Measurements from ENCODE around the gene FKTN. TPM values are rescaled to one million over a fixed set of nuclear protein-coding genes. Genes with fewer than 3 reads are reported as not detected.

Gene FKTN
- total RNA-seq, 1 donor from 2014 or later, result 15.2 TPM

GRCh38 chr9:105678163-105678562 lies 120.2 kb downstream of the FKTN start:
- intact Hi-C loops (cut with micrococcal nuclease), result no loop called here

- intact Hi-C loops (cut with micrococcal nuclease), result no loop called here
Observed at GRCh38 chr9:105678781-105679180, 120.8 kb downstream of the FKTN start.

GRCh38 chr9:105679257-105680022 lies 121.5 kb downstream of the FKTN start:
- intact Hi-C loops (cut with micrococcal nuclease), result no loop called here

GRCh38 chr9:105681313-105681712 lies 123.4 kb downstream of the FKTN start:
- intact Hi-C loops (cut with micrococcal nuclease), result no loop called here

- intact Hi-C loops (cut with micrococcal nuclease), result no loop called here
Observed at GRCh38 chr9:105681724-105682123, 123.8 kb downstream of the FKTN start.

GRCh38 chr9:105683688-105684275 lies 125.9 kb downstream of the FKTN start:
- intact Hi-C loops (cut with micrococcal nuclease), result no loop called here

- intact Hi-C loops (cut with micrococcal nuclease), result no loop called here
Observed at GRCh38 chr9:105686936-105687335, 129.0 kb downstream of the FKTN start.

Other genes with a start within 250 kb of the FKTN start
- 5.2 and 5.3 TPM in 2 replicates for gene FSD1L, start 110.1 kb upstream of the FKTN start, total RNA-seq
- not detected in 2 replicates for gene TAL2, start 104.3 kb downstream of the FKTN start, total RNA-seq
- gene TMEM38B, start 136.4 kb downstream of the FKTN start, total RNA-seq, result 5.7 and 7.9 TPM in 2 replicates